Breast epithelium (tissue), 3 donors: ENCODE measurements around the gene NAV2.

ENCODE experiments used
- CTCF ChIP-seq, 3 donors: fragments of 450-650 bp; IDR thresholded peaks; one replicate each; pipeline ENCODE4 v1.5.1; 2016 to 2017; ENCODE audit warnings: antibody characterized with exemption in 3 of 3, mild to moderate bottlenecking in 3 of 3, moderate library complexity in 3 of 3
- POLR2AphosphoS5 ChIP-seq, 3 donors: sonication (generic); formaldehyde crosslinking; IDR thresholded peaks; one replicate each; pipeline ENCODE4 v1.6.1; 2017; ENCODE audit warnings: antibody characterized with exemption in 3 of 3

- TF ChIP-seq CTCF (IDR thresholded peaks at IDR 0.05) = no peak
- no peak for TF ChIP-seq POLR2AphosphoS5 (IDR thresholded peaks at IDR 0.05)
Measured at GRCh38 chr11:20064961-20065405, 352.3 kb downstream of the NAV2 start.
